Left renal pelvis (tissue), 4 donors: ENCODE data around the gene CAPN13. TPM values are rescaled to one million over a fixed set of nuclear protein-coding genes. Genes with fewer than 3 reads are reported as not detected.
A peak's percentile ranks its signal among the peaks of the same experiment; 100 is the strongest.
"Not testable (repeated sequence)": the region's sequence is repeated elsewhere in the genome, so short reads cannot be mapped to it uniquely, and the experiment has no call there.

Experiments used
- DNase-seq, 4 donors: peaks; one replicate each; pipeline ENCODE4 v3.0.0-alpha.2; 2013; ENCODE audit warnings: low read depth in 4 of 4, low spot score in 3 of 4
- polyA plus RNA-seq, 4 donors: library from polyadenylated mRNA; unstranded; fragments of 120-200 nt; gene quantifications; one replicate each; pipeline ENCODE4 v1.2.1, GENCODE V29; 2013; ENCODE audit not compliant: insufficient read length in 4 of 4

The CAPN13 gene
- polyA plus RNA-seq, 4 donors: 0.16 to 3.6 (median 1.9) TPM

DNA sequence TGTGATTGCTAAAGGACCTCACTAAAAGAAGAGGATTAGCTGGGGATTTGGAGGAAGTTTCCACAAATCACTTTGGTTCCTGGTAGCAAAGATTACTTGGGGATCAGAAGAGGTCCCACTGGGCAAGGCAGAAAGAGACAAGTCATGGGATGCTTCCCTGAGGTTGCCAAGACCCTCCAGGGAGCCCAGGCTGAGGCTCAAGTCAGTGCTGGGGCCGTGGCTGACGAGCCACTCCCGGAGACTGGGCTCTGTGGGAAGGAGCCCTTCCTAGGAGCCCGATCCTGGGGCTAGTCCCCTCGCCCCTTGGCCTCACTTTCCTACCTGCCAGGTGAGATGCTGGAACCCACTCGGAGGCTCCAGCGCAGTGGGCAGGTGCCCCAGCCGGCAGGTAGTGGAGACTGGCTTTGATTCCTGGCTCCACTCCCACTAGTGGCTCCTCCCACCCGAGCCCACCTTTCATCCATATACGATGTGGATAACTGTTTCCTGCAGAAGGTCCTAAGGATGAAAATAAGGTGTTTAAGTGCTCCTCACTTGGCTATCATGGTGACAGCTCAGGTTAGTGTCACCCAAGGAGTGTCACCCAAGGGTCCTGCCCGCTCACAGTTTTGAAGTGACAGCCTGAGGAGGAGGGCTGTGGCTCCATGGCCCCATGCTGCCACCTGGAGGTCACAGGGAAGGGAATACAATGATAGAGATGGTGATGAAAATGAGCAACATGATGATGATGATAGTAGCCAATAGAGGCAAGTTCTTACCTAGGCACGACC, 100.5 kb downstream of the CAPN13 start:
- DNase-seq: peak in 1 of 4 donors; percentile 22

GRCh38 chr2:30705711-30706533, 101.3 kb downstream of the CAPN13 start:
- no peak for DNase-seq

DNA sequence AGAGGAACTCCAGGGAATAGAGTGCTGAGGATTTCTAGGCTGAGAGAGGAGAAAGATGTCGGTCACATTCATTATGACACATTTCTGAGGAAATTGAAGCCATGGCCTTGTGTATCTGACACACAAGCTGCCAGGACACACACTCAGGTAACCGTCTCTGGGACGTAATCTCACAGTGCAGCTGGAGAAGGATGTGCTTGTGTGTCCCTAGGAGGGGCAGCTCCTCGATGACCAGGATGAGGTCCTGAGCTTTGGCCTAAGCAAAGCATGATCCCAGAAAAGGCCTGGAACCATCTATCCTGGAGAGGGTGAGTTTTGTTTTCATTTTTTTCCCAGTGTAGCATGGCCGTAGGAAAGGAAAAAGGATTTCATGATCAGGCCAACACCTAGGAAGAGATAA, 102.2 kb downstream of the CAPN13 start:
- DNase-seq: no peak

- no peak for DNase-seq
These were observed 102.8 kb downstream of the CAPN13 start for GRCh38 chr2:30704309-30705020.

DNA sequence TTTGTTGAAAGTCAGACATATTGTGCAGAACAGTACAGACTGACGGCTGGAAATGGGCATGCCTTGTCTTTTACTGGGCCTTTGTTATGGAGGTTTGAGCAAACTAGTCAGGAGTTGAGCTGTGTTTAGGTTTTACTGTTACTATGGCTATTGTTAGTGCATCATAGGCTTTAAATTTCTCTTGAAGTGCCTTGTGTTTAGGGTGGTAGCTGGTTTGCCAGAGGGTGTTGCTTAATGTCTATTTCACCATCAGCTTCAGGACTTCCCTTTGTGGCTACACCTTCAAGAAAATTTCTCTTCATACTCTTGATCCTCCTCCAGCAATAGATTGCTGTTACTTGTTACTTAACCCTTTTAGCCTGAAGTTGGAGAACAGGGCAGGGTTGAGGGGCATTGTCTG, 104.6 kb downstream of the CAPN13 start:
- DNase-seq: no peak

DNA sequence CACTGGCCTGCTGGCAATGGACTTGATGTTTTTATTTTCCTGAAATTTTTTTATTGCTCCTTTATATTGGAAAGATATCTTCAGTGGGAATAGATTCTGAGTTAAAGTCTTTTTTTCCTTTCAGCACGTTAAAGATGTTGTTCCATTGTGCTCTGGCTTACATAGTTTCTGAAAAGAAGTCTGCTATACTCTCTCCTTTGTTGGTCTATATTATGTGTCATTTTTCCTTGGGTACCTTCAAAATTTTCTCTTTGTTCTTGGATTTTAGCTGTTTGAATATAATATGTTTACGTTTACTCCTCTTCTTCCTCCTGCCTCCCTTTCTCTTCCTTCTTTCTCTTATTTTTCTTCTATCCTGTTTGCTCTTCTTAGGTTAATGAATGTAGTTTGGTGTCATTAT, 105.5 kb downstream of the CAPN13 start:
- no peak for DNase-seq

DNA sequence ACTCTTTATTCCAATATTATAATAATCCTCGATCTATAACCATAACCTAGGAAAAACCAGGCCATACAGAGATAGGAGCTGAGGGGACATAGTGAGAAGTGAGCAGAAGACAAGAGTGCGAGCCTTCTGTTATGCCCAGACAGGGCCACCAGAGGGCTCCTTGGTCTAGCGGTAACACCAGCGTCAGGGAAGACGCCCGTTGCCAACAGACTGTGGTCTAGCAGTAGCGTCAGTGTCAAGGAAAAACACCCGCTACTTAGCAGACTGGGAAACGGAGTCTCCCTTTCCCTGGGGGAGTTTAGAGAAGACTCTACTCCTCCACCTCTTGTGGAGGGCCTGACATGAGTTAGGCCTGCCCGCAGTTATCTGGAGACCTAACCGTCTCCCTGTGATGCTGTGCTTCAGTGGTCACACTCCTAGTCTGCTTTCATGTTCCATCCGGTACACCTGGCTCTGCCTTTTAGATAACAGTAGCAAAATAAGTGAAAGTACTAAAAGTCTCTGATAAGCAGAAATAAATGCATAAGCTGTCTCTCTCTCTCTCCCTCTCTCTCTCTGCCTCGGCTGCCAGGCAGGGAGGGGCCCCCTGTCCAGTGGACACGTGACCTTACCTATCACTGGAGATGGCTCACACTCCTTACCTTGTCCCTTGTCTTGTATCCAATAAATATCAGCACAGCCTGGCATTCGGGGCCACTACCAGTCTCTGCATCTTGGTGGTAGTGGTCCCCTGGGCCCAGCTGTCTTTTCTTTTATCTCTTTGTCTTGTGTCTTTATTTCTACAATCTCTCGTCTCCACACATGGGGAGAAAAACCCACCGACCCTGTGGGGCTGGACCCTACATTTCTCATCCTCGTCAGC, 109.8 kb downstream of the CAPN13 start:
- DNase-seq: not testable (repeated sequence)

- no peak for DNase-seq
These were observed 111.5 kb downstream of the CAPN13 start for GRCh38 chr2:30695749-30696148.

DNA sequence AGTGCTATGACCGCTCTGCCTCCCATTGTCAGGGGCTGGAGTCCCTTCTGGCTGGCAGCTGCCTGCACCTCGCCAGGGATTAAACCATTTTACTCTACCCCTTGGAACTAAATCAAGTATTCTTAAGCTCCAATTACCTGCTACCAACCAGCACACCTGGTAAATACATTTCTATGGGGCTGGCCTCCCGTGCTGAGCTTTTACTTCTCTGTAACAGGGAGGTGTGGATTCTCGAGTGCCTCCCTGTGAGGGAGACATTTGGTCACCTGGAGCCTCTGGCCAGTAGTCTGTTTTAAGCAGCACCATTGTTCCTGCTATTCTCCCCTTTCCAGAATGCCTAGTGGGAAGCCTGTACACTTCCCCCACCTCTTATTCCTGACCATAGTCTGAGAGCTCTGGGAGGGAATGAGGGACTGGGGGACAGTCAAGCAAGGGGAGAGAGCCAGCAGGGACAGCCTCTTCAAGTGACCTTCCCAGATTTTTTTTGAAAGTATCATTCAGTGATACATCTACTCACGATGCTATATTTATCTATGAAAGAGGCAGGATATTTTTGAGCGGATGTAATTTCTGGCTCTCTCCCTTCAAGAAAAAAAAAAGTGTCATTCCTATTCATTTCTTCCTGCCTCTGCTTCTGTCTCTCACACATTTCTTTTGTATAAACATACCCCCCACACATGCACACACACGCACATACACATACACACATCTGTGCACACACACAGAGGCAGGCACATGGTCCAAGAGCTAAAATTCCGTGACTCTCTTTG, 112.8 kb downstream of the CAPN13 start:
- no peak for DNase-seq

DNA sequence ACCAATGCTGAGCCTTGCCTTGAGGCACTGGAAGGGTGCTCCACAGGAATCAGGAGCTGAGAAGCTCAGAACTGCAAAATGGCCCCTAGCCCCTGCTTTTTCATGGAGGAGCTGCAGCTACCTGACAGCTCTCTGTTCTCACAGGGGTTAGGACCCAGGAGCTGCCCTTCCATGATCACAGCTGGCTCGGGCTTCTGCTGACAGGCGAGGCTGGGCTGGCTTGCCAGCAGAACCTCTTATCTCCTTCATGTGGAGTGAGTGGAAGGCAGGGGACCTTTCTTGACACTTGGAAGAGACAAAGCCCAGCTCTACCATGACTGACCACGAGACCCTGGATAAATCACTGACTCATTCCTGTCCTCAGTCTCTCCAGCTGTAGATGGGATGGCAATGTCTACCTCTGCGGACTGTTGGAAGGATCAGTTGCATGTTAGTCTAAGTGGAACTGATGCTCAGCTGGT, 113.4 kb downstream of the CAPN13 start:
- DNase-seq: no peak

- no peak for DNase-seq
These were observed 114.4 kb downstream of the CAPN13 start for GRCh38 chr2:30692829-30693275.

GRCh38 chr2:30691948-30692828, 115.1 kb downstream of the CAPN13 start:
- DNase-seq: no peak

- DNase-seq: no peak
These were observed 115.9 kb downstream of the CAPN13 start for GRCh38 chr2:30691091-30691947.

GRCh38 chr2:30690126-30690561, 117.1 kb downstream of the CAPN13 start:
- no peak for DNase-seq

- no peak for DNase-seq
These were observed 117.6 kb downstream of the CAPN13 start for GRCh38 chr2:30689496-30690125.

DNA sequence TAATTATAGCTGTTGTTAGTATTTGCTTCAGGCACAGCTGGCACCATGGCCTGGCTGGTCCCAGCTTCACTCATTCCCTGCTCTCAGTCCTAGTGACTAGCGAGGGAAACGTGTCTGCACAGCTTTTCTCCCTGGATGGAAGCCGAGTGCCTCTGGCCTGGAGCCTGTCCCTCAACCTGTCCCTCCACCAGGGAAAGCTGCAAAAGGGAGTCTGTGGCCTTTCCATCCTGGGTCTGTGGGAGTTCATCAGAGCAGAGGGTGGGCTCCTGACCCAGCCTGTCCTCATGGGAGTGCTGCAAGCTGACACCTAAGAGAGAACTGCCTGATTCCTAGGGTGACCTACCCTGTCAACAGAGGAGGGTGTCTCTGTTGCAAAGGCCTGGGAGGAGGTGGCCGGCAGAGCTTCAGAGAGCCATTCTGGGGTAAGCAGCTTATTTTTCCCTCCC, 118.3 kb downstream of the CAPN13 start:
- DNase-seq: no peak

GRCh38 chr2:30686669-30687068, 120.6 kb downstream of the CAPN13 start:
- DNase-seq: no peak
